ENCODE results near the gene LOXL1. TPM values are rescaled to one million over a fixed set of nuclear protein-coding genes. Genes with fewer than 3 reads are reported as not detected.

LOXL1 gene
- total and polyA plus RNA-seq, 11 donors: 20.7 to 79.5 (median 30.4) TPM

DNA sequence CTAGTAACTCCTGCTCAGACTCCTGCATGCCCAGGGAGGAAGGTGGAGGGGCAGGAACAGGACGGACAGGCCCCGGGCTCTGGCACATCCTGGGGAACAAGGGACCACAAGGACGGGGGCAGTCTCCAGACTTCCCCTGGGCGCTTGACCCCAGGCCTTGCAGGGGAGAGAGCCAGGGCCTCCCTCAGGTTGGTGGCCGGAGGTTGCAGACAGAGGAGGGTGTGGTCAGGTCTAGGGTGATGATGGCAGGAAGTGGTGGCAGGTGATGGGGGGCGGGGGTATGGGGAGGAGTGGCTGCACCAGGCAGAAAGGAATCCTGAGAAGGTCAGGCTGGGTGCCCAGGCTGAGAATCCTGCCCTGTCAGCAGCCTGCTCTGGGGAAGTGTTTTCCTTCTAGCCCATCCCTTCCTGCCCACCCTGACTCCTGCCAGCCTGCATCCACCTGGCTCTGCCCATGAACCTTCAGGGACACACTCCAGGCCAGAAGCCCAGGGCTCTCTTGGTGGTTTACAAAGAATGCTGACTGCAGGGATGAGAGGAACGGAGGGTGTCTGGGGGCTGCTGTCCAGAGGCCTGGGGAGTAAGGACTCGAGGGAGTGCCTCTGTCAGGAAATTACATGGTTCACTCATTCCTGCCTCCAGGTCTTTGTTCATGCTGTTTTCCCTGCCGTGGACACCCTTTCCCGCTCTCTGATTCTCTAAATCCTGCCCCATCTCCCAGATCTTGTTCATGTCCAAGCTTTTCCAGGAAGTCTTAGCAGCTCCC lies 15.8 kb downstream of the LOXL1 start:
- whole genome bisulfite sequencing, 4 donors: 63 to 78% (median 70%) methylated on average over 10 of the region's 10 CpGs
- Histone ChIP-seq H3K27ac (peak overlapping the region in 5 of 12 donors; percentile 4 to 80 (median 34)), H3K9me3 (no peaks in the 10 kb centered on the region), H3K4me3 (no peak overlapping the region), H3K36me3 (peaks cover 0 to 13% (median 3%) of the 10 kb centered on the region in 9 donors), H3K27me3 (no peaks in the 10 kb centered on the region), H3K4me1 (peaks cover 0 to 61% (median 22%) of the 10 kb centered on the region in 12 donors)
- ATAC-seq: no peak
- DNase-seq: peak in 2 of 5 donors; percentile 26 to 48
- intact Hi-C loops (cut with DNase I): no loop called here
- TF ChIP-seq, protein P1, sequence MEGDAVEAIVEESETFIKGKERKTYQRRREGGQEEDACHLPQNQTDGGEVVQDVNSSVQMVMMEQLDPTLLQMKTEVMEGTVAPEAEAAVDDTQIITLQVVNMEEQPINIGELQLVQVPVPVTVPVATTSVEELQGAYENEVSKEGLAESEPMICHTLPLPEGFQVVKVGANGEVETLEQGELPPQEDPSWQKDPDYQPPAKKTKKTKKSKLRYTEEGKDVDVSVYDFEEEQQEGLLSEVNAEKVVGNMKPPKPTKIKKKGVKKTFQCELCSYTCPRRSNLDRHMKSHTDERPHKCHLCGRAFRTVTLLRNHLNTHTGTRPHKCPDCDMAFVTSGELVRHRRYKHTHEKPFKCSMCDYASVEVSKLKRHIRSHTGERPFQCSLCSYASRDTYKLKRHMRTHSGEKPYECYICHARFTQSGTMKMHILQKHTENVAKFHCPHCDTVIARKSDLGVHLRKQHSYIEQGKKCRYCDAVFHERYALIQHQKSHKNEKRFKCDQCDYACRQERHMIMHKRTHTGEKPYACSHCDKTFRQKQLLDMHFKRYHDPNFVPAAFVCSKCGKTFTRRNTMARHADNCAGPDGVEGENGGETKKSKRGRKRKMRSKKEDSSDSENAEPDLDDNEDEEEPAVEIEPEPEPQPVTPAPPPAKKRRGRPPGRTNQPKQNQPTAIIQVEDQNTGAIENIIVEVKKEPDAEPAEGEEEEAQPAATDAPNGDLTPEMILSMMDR (IDR thresholded peaks at IDR 0.05): no peak
- TF ChIP-seq POLR2A (IDR thresholded peaks at IDR 0.05): no peak

GRCh38 chr15:73942751-73943270 lies 16.5 kb downstream of the LOXL1 start:
- DNase-seq (peak in 2 of 5 donors; percentile 25 to 52), ATAC-seq (no peak)
- peaks cover 0 to 59% (median 22%) of the 10 kb centered on the region in 12 donors for H3K4me1 ChIP-seq
- 77 to 87% (median 78%) methylated on average over 6 of the region's 6 CpGs for WGBS, 4 donors
- H3K36me3 ChIP-seq: peaks cover 0 to 20% (median 9%) of the 10 kb centered on the region in 9 donors
- TF ChIP-seq POLR2A (IDR thresholded peaks at IDR 0.05): no peak
- TF ChIP-seq, protein P1 (IDR thresholded peaks at IDR 0.05): no peak
- intact Hi-C loops (cut with DNase I): no loop called here
- H3K9me3 ChIP-seq: no peaks in the 10 kb centered on the region
- H3K27me3 ChIP-seq: no peaks in the 10 kb centered on the region
- no peak overlapping the region for H3K4me3 ChIP-seq
- H3K27ac ChIP-seq: peak overlapping the region in 3 of 12 donors; percentile 1 to 34 (median 4)

DNA sequence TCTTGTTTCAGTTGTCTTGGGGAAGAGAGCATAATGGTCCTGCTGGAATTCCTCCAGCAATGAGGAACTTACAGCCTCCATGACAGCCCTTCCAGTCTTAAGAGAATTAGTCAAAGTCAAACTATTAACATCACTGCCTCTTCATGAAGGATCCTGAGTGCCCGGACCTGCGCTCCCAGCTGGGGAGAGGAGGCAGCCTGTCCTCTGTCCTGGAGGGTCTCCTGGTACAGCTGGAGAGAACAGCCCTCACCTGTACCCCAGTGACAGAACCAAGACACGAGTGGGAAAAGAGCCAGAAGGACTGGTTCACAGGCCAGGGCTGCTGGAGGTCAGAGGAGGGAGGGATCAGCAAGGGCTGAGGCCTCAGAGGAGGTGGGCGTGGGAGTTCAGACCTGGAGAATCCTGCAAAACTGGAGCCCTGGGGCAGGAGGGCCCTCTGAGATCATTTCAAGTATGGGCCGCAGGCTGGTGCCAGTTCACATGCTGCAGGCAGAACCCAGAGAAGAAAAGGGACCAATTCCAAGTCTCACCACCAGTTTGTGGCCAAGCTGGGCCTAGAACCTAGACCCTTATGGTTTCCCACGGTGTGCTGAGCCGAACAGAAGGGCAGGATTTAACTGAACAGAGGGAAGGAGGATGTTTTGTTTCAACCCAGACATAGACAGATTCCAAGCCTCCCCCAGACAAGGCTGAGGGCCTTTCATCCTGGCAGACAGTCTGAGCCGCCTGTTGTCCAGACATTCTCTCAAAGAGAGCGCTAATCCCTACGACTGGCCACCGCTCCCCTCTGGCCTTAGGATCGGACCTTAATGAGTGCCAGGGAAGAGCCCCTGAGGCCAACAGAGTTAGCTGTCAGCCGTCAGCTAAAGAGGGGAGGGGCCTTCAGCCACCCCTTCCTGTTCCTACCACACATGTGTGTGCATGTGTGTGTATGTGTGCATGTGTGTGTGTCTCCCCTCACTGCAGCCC lies 18.2 kb downstream of the LOXL1 start:
- ATAC-seq: peak; percentile 39 to 61 (median 54)
- peak in 3 of 5 donors; percentile 62 to 72 (median 69) for DNase-seq

More for the DNA sequence above, 18.2 kb downstream of the LOXL1 start:
- Histone ChIP-seq H3K36me3 (peaks cover 0 to 37% (median 22%) of the 10 kb centered on the region in 9 donors), H3K9me3 (no peaks in the 10 kb centered on the region), H3K27me3 (no peaks in the 10 kb centered on the region), H3K27ac (peak overlapping the region in 8 of 12 donors; percentile 3 to 82 (median 56)), H3K4me1 (peaks cover 0 to 52% (median 20%) of the 10 kb centered on the region in 12 donors), H3K4me3 (no peak overlapping the region)
- TF ChIP-seq, protein P1 (IDR thresholded peaks at IDR 0.05): no peak
- TF ChIP-seq POLR2A (IDR thresholded peaks at IDR 0.05): no peak
- intact Hi-C loops (cut with DNase I): no loop called here
- WGBS, 4 donors: 69 to 72% (median 70%) methylated on average over 13 of the region's 13 CpGs

Measured in heart left ventricle (tissue), 16 donors.